ENCODE results near the gene SPATA46.
A peak's percentile ranks its signal among the peaks of the same experiment; 100 is the strongest.

Gene SPATA46

GRCh38 chr1:162406811-162407210, 30.2 kb upstream of the SPATA46 start:
- TF ChIP-seq, protein P1, sequence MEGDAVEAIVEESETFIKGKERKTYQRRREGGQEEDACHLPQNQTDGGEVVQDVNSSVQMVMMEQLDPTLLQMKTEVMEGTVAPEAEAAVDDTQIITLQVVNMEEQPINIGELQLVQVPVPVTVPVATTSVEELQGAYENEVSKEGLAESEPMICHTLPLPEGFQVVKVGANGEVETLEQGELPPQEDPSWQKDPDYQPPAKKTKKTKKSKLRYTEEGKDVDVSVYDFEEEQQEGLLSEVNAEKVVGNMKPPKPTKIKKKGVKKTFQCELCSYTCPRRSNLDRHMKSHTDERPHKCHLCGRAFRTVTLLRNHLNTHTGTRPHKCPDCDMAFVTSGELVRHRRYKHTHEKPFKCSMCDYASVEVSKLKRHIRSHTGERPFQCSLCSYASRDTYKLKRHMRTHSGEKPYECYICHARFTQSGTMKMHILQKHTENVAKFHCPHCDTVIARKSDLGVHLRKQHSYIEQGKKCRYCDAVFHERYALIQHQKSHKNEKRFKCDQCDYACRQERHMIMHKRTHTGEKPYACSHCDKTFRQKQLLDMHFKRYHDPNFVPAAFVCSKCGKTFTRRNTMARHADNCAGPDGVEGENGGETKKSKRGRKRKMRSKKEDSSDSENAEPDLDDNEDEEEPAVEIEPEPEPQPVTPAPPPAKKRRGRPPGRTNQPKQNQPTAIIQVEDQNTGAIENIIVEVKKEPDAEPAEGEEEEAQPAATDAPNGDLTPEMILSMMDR (IDR thresholded peaks at IDR 0.05; ENCODE audit: poor library complexity, severe bottlenecking) = no peak
- Histone ChIP-seq H3K27ac (ENCODE audit: poor library complexity, severe bottlenecking) (no peak overlapping the region), H3K4me1 (ENCODE audit: insufficient read depth, poor library complexity, severe bottlenecking) (peaks cover 11% of the 10 kb centered on the region), H3K9me3 (ENCODE audit: severe bottlenecking) (no peaks in the 10 kb centered on the region), H3K27me3 (ENCODE audit: insufficient read depth, poor library complexity, severe bottlenecking) (no peaks in the 10 kb centered on the region), H3K4me3 (ENCODE audit: severe bottlenecking) (no peak overlapping the region), H3K36me3 (ENCODE audit: low read depth) (no peaks in the 10 kb centered on the region)
- ATAC-seq (ENCODE audit: low read depth) = no peak
- DNase-seq (ENCODE audit: low spot score) = no peak

- no peaks in the 10 kb centered on the region for H3K36me3 ChIP-seq (ENCODE audit: low read depth)
- H3K27ac ChIP-seq (ENCODE audit: poor library complexity, severe bottlenecking) = no peak overlapping the region
- no peak overlapping the region for H3K4me3 ChIP-seq (ENCODE audit: severe bottlenecking)
- H3K27me3 ChIP-seq (ENCODE audit: insufficient read depth, poor library complexity, severe bottlenecking) = no peaks in the 10 kb centered on the region
- DNase-seq (ENCODE audit: low spot score) = no peak
- ATAC-seq (ENCODE audit: low read depth) = no peak
- peaks cover 11% of the 10 kb centered on the region for H3K4me1 ChIP-seq (ENCODE audit: insufficient read depth, poor library complexity, severe bottlenecking)
- TF ChIP-seq, protein P1 (IDR thresholded peaks at IDR 0.05; ENCODE audit: poor library complexity, severe bottlenecking) = no peak
- H3K9me3 ChIP-seq (ENCODE audit: severe bottlenecking) = no peaks in the 10 kb centered on the region
Observed at GRCh38 chr1:162405800-162406199, 29.1 kb upstream of the SPATA46 start.

GRCh38 chr1:162404550-162405160, 28.0 kb upstream of the SPATA46 start:
- peak; percentile 95 for ATAC-seq (ENCODE audit: low read depth)
- Histone ChIP-seq H3K36me3 (ENCODE audit: low read depth) (no peaks in the 10 kb centered on the region), H3K27ac (ENCODE audit: poor library complexity, severe bottlenecking) (no peak overlapping the region), H3K4me1 (ENCODE audit: insufficient read depth, poor library complexity, severe bottlenecking) (peaks cover 11% of the 10 kb centered on the region), H3K4me3 (ENCODE audit: severe bottlenecking) (no peak overlapping the region), H3K9me3 (ENCODE audit: severe bottlenecking) (no peaks in the 10 kb centered on the region), H3K27me3 (ENCODE audit: insufficient read depth, poor library complexity, severe bottlenecking) (no peaks in the 10 kb centered on the region)
- TF ChIP-seq, protein P1 (IDR thresholded peaks at IDR 0.05; ENCODE audit: poor library complexity, severe bottlenecking) = no peak
- no peak for DNase-seq (ENCODE audit: low spot score)

DNA sequence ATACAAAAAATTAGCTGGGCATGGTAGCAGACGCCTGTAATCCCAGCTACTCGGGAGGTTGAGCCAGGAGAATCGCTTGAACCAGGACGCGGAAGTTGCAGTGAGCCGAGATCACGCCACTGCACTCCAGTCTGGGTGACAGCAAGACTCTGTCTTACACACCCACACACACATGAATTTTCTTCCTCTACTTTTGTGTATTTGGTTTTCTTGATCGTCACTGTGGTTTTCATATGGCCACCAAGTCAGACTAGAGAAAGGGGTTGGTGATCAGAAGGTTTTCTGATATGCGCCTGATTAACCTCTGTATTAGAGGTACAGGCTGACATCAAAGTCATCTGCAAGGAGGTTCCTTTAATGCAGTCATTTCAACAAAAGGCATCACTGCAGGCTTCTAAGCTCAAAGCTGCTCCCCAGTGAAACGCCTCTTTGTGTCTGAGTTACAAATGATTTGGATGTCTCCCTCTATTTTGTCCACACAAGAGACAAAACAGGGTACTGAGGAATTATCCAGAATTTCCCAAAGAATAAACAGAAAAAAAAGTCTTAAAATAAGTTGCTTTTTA, 24.2 kb upstream of the SPATA46 start:
- no peak for DNase-seq (ENCODE audit: low spot score)

More for the DNA sequence above, 24.2 kb upstream of the SPATA46 start:
- Histone ChIP-seq H3K9me3 (ENCODE audit: severe bottlenecking) (no peaks in the 10 kb centered on the region), H3K4me3 (ENCODE audit: severe bottlenecking) (no peak overlapping the region), H3K27me3 (ENCODE audit: insufficient read depth, poor library complexity, severe bottlenecking) (no peaks in the 10 kb centered on the region), H3K27ac (ENCODE audit: poor library complexity, severe bottlenecking) (no peak overlapping the region), H3K36me3 (ENCODE audit: low read depth) (no peaks in the 10 kb centered on the region), H3K4me1 (ENCODE audit: insufficient read depth, poor library complexity, severe bottlenecking) (peaks cover 11% of the 10 kb centered on the region)
- no peak for ATAC-seq (ENCODE audit: low read depth)
- TF ChIP-seq, protein P1 (IDR thresholded peaks at IDR 0.05; ENCODE audit: poor library complexity, severe bottlenecking) = no peak
